Pons (tissue), 1 donor: ENCODE results near the gene GGT7.
"Not testable (repeated sequence)": the region's sequence is repeated elsewhere in the genome, so short reads cannot be mapped to it uniquely, and the experiment has no call there.

Source experiments
- DNase-seq: peaks from one replicate; pipeline ENCODE4 v3.0.0-alpha.2; 2016; ENCODE audit warnings: low spot score

The GGT7 gene, protein sequence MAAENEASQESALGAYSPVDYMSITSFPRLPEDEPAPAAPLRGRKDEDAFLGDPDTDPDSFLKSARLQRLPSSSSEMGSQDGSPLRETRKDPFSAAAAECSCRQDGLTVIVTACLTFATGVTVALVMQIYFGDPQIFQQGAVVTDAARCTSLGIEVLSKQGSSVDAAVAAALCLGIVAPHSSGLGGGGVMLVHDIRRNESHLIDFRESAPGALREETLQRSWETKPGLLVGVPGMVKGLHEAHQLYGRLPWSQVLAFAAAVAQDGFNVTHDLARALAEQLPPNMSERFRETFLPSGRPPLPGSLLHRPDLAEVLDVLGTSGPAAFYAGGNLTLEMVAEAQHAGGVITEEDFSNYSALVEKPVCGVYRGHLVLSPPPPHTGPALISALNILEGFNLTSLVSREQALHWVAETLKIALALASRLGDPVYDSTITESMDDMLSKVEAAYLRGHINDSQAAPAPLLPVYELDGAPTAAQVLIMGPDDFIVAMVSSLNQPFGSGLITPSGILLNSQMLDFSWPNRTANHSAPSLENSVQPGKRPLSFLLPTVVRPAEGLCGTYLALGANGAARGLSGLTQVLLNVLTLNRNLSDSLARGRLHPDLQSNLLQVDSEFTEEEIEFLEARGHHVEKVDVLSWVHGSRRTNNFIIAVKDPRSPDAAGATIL

DNA sequence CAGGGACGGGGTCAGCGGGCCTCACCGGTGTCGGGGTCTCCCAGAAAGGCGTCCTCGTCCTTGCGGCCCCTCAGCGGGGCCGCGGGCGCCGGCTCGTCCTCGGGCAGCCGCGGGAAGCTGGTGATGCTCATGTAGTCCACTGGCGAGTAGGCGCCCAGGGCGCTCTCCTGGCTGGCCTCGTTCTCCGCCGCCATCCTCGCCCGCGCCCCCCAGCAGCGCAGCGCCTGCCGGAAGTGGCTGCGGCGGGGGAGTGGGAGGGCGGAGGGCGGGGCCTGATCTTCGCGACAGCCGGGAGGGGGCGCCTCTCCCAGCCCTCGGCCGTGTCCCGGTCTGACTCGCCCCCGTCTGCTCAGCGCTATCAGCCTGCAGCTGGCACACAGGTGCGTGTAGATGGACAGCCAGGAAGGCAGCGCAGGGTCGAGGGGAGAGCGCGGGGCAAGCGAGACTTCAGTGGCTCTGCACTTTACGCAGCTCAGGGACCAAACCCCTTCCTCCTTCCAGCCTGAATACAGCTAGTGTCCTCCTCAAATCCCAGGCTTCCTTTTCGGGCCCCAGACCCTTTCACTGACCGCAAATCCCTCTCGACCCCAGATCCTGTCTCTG is at the start of gene GGT7:
Gene GGT7 (minus strand): TSS at position 235 of the 603 bp plus-strand sequence. CDS start 41 bp downstream, at position 194.
- DNase-seq = peak; percentile 69

DNA sequence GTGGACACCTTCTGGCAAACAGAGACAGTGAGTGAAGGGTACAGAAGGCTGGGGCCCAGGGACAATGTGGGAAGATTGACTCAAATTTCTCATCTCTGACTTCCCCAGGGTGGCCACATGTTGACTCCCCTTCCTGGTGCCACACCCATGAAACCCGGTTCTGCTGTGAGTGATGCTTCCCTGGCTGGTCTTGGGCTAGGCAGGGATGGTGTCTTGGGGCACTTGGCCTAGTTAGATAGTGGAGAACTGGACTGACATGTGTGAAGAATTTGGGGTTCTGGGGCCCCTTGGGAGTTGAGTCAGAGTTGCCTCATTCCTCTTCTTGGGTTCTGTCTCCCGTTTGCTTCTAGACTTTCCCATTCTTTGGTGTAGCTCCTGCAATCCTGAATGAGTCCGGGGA is 48.8 kb upstream of the GGT7 start:
- no peak for DNase-seq

DNA sequence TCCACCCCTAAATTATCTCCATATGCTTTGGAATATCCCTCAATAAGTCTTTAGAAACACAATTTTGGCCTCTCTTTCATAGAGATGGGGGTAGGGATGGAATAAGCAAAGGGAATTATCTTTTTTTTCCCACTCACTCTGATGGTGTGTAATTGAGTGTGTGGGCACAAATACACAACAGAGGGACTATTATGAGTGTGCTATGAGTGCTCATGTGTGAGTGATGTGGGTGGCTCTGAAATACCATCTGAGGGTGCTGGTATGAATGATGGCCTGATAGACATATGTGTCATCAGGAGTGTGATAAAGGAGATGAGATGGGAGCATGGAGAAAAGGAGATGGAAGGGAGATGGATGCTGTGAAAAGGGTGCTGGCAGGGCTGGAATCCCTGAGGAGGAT is 47.4 kb upstream of the GGT7 start:
- DNase-seq = no peak

DNA sequence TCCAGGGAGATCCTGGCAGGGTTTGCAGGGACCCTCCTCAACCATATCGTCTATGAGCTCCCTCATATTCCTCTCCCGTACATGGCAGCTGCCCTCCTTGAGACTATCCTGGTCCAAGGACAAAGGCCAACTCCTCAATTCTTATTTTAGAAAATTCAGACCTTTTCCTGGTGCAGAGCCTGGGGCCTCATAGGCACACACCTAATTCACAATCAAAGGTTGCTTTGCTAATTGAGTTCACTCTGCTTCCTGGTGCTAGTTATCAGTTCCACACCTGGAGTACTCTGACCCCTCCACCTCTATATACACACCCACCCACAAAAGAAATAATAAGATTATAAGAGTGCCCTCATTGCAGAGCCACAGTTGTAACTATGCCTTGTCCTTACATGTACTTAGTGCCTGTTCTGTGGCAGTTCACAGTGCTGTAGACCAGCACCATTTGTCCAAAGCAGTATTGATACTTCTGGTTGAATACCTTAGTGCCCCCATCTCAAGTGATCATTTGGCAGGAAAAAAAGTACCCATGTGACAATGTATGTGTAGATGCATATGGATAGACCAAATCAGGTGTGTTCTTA is 44.2 kb upstream of the GGT7 start:
- no peak for DNase-seq

DNA sequence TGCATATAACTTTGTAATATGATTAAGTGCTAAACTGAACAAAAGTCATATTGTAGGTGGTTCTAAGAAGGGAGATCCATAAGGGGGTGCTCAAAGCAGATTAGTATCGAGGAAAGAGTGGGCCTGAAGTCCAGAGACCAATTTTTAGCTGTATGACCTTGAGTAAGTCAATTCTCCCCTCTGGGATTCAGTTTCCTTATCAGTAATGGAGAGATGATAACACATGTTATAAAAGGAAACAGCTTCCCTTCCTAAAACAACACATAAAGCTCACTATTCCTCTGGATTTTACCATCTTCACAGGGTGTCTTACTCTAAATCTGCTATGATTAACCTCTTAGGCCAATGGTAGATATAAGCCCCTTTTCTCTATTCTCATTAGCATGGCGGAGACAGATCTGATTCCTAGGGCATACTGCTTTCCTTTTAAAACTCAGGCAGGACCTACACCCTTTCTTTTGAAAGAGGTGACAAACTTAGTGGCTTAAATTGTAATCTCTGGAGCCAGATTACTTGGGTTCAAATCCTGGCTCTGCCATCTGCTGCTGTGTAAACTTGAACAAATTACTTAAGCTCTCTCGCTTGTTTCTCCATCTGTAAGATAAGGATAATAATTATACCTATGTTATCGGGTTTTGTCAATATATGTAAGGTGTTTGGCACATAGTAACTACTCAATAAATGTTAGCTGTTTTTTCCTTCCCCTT is 43.2 kb upstream of the GGT7 start:
- DNase-seq = no peak

DNA sequence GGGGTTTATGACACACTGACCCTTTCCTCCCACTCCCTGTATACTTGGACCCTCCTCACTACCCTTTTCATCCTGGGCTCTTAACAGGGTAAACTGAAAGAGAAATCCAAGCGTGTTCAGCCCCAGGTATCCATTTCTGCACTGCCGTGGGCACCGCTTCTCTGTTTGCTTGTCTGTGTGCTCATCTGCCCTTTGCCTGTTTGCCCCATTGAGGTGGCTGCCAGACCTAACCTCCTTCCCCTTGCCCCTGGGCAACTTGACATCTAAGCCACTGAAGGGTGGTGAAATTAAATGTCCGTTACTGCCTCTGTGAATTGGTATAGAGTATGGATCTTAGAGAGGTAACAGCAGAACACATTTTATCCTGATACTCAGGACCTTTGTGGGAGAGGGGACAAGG is 42.5 kb upstream of the GGT7 start:
- no peak for DNase-seq

DNA sequence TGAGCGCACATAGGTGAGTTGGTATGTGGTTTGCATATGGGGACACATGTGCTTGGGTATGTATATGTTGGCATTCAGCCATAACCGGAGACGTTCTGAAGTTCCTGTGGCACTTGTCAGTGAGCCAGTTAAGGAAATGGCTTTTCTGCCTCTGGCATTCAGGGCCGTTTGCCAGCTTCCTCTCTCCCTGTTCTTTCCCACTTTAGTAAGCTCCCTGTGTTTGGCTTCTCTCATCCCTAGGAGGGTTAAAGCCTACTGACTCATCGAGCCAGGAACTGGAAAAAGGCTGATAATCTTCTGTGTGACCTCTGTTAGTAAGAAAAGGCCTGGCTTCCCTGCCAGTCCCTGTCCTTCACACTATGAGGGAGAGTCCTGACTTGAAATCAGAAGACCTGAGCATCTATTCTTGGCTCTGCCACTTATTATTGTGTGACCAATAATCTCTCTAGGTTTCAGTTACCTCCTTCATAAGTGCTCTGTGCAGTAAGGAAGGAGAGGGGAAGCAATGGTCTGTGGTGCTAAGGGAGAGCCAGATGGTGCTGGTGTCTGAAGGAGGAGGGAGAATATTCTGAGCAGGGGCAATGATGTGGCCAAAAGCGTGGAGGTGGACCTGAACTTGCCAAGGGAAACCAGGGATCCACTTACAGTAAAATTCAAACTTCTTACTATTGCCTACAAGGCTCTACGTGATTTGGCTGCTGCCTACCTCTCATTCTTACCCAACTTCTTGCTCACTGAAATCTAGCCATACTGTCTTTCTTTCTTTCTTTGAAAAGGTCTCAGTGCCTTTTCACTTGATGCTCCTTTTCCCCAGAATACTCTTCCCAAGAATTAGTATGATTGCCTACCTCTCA is 35.2 kb upstream of the GGT7 start:
- peak; percentile 32 for DNase-seq

DNA sequence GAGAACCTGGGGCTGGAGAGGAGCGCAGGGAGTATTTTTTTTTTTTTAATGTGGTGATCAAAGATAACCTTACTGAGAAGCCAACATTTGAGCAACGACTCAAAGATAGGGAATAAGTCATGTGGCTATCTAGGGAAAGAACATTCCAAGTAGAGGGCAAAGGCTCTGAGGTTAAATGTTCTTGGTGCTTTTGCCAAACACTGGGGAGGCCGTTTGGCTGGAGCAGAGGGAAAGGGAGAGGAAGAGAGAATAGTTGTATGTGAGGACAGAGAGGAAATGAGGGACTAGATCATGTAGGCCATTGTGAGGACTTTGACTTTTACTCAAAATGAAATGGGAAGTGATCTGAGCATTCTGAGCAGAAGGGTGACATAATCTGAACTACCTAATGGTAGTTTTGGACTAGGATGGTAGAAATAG is 31.6 kb upstream of the GGT7 start:
- DNase-seq = peak; percentile 37

DNA sequence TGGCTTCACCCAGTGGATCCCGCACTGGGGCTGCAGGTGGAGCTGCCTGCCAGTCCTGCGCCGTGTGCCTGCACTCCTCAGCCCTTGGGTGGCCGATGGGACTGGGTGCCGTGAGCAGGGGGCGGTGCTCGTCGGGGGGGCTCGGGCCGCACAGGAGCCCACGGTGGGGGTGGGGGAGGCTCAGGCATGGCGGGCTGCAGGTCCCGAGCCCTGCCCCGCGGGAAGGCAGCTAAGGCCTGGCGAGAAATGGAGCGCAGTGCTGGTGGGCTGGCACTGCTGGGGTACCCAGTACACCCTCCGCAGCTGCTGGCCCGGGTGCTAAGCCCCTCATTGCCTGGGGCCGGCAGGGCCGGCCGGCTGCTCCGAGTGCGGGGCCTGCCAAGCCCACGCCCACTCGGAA is 26.1 kb upstream of the GGT7 start:
- DNase-seq = not testable (repeated sequence)

DNA sequence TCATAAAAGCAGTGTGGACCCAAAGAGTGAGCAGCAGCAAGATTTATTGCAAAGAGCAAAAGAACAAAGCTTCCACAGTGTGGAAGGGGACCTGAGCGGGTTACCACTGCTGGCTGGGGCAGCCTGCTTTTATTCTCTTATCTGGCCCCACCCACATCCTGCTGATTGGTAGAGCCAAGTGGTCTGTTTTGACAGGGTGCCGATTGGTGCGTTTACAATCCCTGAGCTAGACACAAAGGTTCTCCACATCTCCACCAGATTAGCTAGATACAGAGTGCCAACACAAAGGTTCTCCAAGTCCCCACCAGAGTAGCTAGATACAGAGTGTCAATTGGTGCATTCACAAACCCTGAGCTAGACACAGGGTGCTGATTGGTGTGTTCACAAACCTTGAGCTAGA is 25.5 kb upstream of the GGT7 start:
- DNase-seq = not testable (repeated sequence)

DNA sequence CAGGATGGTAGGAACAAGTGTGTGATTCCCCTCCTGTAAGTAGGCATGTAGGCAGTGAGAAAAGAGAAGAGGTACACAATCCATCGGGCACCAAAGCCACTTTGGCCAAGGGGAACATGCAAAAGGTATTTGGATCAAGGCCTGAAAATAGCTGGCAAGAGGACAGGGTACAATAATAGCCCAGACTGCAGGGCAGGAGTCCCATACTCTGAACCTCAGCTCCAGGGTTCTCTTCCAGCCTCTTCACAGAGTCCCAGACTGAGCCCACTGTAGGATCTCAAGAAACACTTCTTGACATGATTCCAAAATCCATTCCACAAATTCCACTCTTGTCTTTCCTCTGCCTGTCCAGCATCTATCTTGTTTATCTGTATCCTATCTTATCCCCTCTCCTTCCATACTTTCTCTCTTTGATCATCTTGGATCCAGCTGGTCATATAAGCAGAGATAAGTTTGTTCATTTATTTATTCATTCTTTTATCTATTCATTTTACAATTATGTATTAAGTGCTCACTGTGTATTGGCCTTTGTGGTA is 23.5 kb upstream of the GGT7 start:
- no peak for DNase-seq

DNA sequence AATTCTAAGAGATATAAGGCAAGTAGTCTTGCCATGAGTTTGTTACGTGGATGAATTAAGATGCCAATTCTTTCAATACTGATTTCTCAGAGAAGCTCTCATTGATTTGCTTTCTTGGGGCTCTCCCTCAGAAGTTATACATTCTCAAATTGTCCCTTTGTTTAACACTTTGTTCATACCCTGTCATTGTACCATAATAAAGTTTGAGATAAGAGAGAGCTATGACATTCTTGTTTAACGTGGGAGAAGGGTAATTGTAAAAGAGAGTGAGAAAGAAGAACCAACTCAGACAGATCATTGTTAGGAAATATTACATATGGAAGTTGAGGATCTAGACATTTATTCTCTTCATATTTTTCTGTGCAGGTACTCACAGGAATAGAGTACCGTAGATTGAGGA is 22.8 kb upstream of the GGT7 start:
- no peak for DNase-seq

DNA sequence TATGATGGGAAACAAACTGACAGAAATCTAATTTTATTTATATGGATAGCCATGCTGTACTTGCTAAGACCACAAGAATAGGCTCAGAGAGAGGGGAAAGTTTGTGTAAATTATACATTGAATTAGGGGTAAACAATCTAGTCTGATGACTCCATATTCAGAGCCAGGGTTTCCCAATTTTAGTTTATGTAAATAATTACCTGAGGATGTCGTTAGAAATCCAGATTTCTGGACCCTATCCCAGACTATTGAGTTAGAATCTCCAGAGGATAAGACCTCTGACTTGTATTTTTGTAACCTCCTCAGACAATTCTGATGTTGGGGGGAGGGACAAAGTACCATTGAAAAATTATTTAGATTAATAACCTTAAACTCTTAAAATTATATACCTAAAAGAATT is 22.1 kb upstream of the GGT7 start:
- DNase-seq = no peak

DNA sequence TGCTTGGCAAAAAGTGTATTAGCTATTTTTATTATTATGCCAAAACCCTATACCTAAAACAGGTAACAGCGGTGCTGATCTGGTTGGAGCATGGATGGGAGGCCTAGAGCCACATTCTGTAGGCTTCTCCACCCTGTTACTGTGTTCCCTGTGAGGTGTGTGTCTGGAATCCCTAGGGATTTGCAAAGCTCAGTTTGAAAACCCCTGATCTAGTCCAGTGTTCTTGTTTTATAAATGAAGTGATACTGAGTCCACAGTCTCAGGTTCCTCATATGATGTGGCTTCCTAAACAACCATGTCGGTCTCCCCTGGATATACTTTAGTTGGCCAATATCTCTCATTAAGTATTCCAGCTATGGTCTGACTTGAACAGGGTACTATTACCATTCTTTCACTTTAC is 20.0 kb upstream of the GGT7 start:
- DNase-seq = no peak

DNA sequence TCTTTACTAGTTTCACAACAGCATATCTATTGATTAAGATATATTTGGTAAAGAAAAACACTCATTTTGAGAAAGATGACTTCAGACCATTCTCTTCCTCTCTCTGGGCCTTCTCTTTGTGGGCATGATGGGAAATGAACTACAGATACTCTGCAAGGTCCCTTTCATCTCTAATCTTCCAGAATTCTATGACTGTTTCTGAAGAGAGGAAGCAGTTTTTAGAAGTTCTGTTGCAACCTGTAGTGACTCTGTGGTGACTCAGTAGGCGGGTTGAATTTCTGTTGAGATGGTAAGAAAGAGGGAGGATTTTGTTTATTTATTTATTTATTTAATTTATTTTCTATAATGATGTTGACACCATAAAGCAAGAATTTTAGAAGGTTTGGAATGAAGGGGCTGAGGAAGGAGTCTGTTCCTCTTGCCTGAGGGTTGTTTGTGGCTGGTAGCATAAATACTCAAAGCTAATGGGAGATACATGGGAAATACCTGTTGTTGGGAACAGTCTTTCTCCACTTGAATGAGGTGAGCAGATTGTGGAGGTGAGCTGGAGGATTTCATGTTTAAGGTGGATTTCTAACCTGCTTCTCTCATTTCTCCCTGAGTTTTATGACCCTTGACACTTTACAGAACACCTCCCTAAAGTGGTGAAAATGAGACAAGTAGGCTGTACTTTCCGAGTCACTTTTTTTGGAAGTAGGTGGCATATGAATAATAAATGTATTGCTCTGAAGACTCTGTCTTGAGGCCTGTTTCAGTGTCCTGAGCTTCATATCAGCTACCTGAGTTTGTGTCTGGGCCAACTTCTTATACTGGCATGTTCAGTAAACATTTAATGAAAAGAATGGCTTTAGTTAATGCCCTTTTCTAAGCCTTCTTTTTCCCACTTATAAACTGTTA is 18.8 kb upstream of the GGT7 start:
- DNase-seq = no peak

DNA sequence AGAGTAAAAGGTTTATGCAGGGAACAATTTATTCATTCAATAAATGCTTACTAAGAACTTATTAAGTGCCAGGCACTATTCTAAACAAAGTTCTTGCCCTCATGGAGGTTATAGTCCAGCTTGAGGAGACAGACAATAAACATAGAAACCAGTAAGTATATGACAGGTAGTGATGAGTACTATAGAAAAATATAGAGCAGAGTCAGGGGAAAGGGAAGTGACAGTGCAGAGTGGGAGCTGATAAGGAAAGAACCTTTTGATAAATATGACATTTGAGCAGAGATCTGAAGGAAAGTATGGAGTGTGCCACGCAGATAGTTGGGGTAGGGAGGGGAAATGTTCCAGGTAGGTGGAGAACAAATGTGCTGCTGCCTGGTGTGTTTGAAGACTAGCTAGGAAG is 15.8 kb upstream of the GGT7 start:
- no peak for DNase-seq

DNA sequence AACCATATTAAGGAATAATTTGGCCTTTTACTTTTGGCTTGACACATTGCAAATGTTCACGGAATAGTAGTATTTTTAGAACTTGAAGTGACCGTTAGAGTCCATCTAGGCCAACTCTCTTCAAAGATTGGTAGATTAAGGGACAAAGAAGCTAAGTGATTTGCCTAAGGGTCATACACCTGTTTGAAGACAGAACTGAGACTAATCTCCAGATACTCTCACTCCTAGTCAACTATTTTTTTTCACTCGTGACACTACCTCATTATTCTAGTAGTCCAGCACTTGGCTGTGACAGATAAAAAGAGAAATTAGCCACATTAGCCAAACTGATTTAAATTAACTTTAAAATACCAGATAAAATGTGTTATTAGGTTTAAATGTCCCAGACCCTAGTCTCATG is 14.4 kb upstream of the GGT7 start:
- DNase-seq = no peak

DNA sequence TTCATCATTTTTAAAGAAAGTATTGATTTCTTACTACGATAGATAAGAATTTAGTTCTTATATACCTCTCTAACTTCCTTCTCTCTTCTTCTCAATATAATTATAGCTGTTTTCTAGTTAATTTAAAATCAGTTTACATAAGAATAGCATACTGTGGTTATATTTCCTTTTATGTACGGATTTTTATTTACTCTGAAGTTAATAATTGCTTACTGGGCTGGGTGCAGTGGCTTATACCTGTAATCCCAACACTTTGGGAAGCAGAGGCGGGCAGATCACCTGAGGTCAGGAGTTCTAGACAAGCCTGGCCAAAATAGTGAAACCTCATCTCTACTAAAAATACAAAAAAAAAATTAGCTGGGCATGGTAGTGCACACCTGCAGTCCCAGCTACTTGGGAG is 13.5 kb upstream of the GGT7 start:
- no peak for DNase-seq

DNA sequence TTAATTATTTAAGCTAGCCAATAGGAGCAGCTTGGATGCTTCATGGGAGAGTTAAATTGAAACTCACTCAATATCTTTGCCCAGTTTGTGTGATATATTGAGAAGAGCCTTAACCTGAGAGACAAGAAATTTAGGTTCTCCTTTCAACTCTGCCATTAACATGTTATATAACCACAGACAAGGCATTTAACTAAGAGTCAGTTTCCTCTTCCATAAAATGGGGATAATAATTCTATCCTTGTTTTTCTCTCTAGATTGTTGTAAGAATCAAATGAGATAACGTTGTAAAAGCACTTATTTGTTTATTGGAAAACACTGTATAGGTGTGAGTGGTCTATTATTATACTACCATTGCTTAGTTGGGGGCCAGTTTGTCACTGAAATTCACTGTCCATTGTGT is 11.6 kb upstream of the GGT7 start:
- no peak for DNase-seq

DNA sequence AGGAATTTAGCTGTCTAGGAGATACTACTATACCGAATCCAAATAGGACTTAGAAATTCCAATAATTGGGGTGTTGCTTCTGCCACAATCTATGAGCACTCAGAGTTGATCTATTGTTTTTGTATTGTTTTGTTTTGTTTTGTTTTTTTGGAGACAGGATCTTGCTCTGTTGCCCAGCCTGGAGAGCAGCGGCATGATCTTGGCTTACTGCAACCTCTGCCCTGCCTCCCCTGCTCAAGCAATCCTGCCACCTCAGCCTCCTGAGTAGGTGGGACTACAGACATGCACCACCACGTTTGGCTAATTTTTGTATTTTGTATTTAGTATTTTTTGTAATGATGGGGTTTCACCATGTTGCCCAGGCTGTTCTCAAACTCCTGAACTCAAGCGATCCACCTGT is 11.2 kb upstream of the GGT7 start:
- no peak for DNase-seq
